ENCODE measurements around the gene SF3B2. TPM values are rescaled to one million over a fixed set of nuclear protein-coding genes. Genes with fewer than 3 reads are reported as not detected.
A peak's percentile ranks its signal among the peaks of the same experiment; 100 is the strongest.
"Not testable (repeated sequence)": the region's sequence is repeated elsewhere in the genome, so short reads cannot be mapped to it uniquely, and the experiment has no call there.

Gene SF3B2
- total RNA-seq, 3 donors from 2014 or later = 368 to 384 (median 376) TPM

DNA sequence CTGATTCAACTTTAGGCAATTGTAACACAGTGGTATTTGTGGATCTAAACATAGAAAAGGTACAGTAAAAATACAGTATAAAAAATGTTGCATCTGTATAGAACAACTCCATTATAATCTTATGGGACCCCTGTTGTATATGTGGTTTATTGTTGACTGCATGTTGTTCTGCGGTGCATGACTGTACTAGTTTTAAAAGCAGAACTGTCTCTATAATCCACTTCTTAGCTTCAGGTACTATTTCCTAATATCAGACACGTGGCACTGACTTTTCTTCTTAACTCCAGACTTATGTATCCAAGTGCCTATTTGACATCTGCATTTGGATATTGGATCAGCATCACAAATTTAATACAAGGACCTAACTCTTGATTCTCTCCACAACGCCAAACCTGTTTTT is 59.0 kb downstream of the SF3B2 start:
- Mint-ChIP-seq H3K27me3 (ENCODE audit: low read depth) (no peaks in the 10 kb centered on the region), H3K36me3 (ENCODE audit: insufficient read depth) (peaks cover 11% of the 10 kb centered on the region), H3K4me1 (ENCODE audit: low read depth) (peaks cover 90% of the 10 kb centered on the region), H3K4me3 (no peak overlapping the region), H3K9me3 (no peaks in the 10 kb centered on the region)
- DNase-seq (no peak), ATAC-seq (no peak)

DNA sequence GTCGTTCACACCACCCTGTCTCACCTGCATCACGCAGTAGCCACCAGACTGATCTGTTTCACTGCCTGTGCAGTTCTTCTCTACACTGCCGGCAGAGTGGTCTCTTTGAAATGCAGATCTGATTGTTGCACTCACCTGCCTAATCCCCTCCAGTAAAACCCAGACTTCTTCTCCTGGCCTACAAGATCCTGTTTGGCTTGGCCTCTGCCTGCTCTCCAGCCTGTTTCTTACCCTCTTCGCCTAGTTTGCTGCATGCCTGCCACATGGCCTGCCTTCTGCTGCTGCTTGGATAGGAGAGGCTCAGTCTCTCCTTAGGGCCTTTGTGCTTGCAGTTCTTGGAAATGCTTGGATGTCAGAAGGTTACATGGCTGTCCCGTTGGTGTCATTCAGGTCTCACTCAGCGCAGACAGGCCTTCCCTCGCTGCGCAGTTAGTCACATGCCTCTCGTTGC is 59.9 kb downstream of the SF3B2 start:
- H3K4me3 Mint-ChIP-seq = no peak overlapping the region
- peaks cover 9% of the 10 kb centered on the region for H3K36me3 Mint-ChIP-seq (ENCODE audit: insufficient read depth)
- H3K9me3 Mint-ChIP-seq = no peaks in the 10 kb centered on the region
- peaks cover 94% of the 10 kb centered on the region for H3K4me1 Mint-ChIP-seq (ENCODE audit: low read depth)
- DNase-seq (no peak), ATAC-seq (no peak)
- H3K27me3 Mint-ChIP-seq (ENCODE audit: low read depth) = no peaks in the 10 kb centered on the region

- ATAC-seq (no peak), DNase-seq (no peak)
- H3K4me3 Mint-ChIP-seq = peak overlapping the region; percentile 56
Measured at GRCh38 chr11:66112601-66113499, 60.7 kb downstream of the SF3B2 start.

DNA sequence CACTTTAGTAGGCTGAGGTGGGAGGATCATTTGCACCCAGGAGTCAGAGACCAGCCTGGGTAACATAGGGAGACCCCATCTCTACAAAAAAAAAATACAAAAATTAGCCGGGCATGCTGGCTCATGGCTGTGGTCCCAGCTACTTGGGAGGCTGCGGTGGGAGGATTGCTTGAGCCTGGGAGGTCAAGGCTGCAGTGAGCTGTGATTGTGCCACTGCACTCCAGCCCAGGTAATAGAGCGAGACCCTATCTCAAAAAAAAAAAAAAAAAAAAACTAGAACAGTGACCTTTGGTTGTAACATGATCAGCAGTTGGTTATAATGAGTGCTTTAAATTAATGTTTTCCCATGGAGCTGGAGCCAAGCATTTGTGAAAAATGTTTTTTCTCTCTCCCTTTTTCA is 62.8 kb downstream of the SF3B2 start:
- H3K36me3 Mint-ChIP-seq (ENCODE audit: insufficient read depth); ATAC-seq; H3K9me3 Mint-ChIP-seq; H3K27me3 Mint-ChIP-seq (ENCODE audit: low read depth); DNase-seq: not testable (repeated sequence)
- Mint-ChIP-seq H3K4me1 (ENCODE audit: low read depth) (peaks cover 92% of the 10 kb centered on the region), H3K4me3 (peak overlapping the region; percentile 66)

More at GRCh38 chr11:66112601-66113499, 60.7 kb downstream of the SF3B2 start:
- H3K4me1 Mint-ChIP-seq (ENCODE audit: low read depth) = peaks cover 94% of the 10 kb centered on the region
- H3K9me3 Mint-ChIP-seq = no peaks in the 10 kb centered on the region
- peaks cover 3% of the 10 kb centered on the region for H3K36me3 Mint-ChIP-seq (ENCODE audit: insufficient read depth)
- no peaks in the 10 kb centered on the region for H3K27me3 Mint-ChIP-seq (ENCODE audit: low read depth)

GRCh38 chr11:66115638-66116301 is 63.6 kb downstream of the SF3B2 start:
- Mint-ChIP-seq H3K4me1 (ENCODE audit: low read depth) (peaks cover 89% of the 10 kb centered on the region), H3K4me3 (peak overlapping the region; percentile 66), H3K9me3 (no peaks in the 10 kb centered on the region), H3K27me3 (ENCODE audit: low read depth) (no peaks in the 10 kb centered on the region), H3K36me3 (ENCODE audit: insufficient read depth) (peaks cover 3% of the 10 kb centered on the region)
- ATAC-seq (peak; percentile 55 to 61), DNase-seq (no peak)

DNA sequence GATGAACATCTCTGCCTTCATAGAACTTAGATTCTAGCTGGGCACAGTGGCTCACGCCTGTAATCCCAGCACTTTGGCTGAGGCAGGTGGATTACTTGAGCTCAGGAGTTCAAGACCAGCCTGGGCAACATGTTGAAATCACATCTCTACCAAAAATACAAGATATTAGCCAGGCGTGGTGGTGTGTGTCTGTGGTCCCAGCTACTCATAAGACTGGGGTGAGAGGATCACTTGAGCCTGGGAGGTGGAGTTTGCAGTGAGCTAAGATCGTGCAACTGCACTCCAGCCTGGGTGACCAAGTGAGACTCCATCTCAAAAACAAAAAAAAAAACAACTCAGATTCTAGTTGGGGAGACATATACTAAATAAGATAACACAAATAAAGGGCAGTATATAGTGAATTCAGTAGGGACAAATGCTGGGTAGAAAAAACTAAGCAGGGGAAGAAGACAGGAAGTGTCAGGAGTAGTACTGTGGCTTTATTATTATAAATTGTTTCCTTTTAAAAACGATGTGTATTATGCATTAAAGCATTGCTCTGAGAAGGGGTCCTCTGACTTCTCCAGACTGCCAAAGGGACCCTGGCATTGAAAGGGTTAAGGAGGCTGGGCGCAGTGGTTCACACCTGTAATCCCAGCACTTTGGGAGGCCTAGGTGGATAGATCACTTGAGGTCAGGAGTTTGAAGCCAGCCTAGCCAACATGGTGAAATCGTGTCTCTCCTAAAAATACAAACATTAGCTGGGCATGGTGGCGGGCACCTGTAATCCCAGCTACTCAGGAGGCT is 64.6 kb downstream of the SF3B2 start:
- no peaks in the 10 kb centered on the region for H3K27me3 Mint-ChIP-seq (ENCODE audit: low read depth)
- ATAC-seq (no peak), DNase-seq (no peak)
- peaks cover 89% of the 10 kb centered on the region for H3K4me1 Mint-ChIP-seq (ENCODE audit: low read depth)
- H3K4me3 Mint-ChIP-seq = peak overlapping the region; percentile 66
- no peaks in the 10 kb centered on the region for H3K9me3 Mint-ChIP-seq
- peaks cover 3% of the 10 kb centered on the region for H3K36me3 Mint-ChIP-seq (ENCODE audit: insufficient read depth)

DNA sequence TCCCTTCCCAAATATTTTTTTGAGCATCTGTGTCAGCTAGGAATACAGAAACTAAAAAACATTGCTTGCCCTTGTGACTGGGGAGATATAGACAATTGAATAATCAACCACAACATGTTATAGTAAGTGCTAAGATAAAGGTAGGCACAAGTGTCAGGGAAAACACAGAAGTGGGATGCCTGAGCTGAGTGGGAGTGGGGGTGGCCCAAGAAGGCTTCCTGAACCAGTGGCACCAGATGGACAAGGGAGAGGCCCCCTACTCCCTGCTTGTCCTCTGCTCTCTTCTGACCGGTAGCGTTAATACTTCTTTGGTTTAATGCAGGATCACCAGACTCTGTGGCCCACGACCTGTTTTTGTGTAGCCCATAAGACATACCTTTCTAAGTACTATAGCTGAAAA is 66.7 kb downstream of the SF3B2 start:
- Mint-ChIP-seq H3K36me3 (ENCODE audit: insufficient read depth) (no peaks in the 10 kb centered on the region), H3K27me3 (ENCODE audit: low read depth) (no peaks in the 10 kb centered on the region), H3K4me1 (ENCODE audit: low read depth) (peaks cover 78% of the 10 kb centered on the region), H3K4me3 (no peak overlapping the region), H3K9me3 (no peaks in the 10 kb centered on the region)
- ATAC-seq = no peak
- DNase-seq = no peak

Other genes starting within 250 kb of the SF3B2 start
- 1 to 10 TPM in 1 of 3 donors, under 1 TPM in 2; 0.52 to 1.4 (median 0.56) TPM for gene SNX32, start 218.4 kb upstream of the SF3B2 start, total RNA-seq
- 1,000 to 10,000 TPM in 1 of 3 donors, 100 to 1,000 TPM in 2; 944 to 1,135 (median 977) TPM for gene CFL1, start 194.2 kb upstream of the SF3B2 start, total RNA-seq
- 10 to 100 TPM; 60.8 to 72.9 (median 60.8) TPM for gene MUS81, start 191.9 kb upstream of the SF3B2 start, total RNA-seq
- 1 to 10 TPM; 1.0 to 2.9 (median 2.0) TPM for gene EFEMP2, start 179.6 kb upstream of the SF3B2 start, total RNA-seq
- 10 to 100 TPM in 2 of 3 donors, 1 to 10 TPM in 1; 8.4 to 12.3 (median 11.2) TPM for gene CTSW, start 172.5 kb upstream of the SF3B2 start, total RNA-seq
- 10 to 100 TPM; 72.8 to 86.1 (median 83.9) TPM for gene FIBP, start 163.9 kb upstream of the SF3B2 start, total RNA-seq
- 100 to 1,000 TPM in 1 of 3 donors, 10 to 100 TPM in 2; 77.8 to 116 (median 95.6) TPM for gene CCDC85B, start 161.7 kb upstream of the SF3B2 start, total RNA-seq
- gene FOSL1, start 152.0 kb upstream of the SF3B2 start, total RNA-seq = 10 to 100 TPM; 75.6 to 77.2 (median 76.9) TPM
- gene C11orf68, start 133.3 kb upstream of the SF3B2 start, total RNA-seq = 10 to 100 TPM; 13.9 to 15.4 (median 14.0) TPM
- 100 to 1,000 TPM in 2 of 3 donors, 10 to 100 TPM in 1; 96.1 to 118 (median 106) TPM for gene DRAP1, start 132.9 kb upstream of the SF3B2 start, total RNA-seq
- not detected for gene TSGA10IP, start 106.9 kb upstream of the SF3B2 start, total RNA-seq
- gene SART1, start 90.6 kb upstream of the SF3B2 start, total RNA-seq = 100 to 1,000 TPM in 2 of 3 donors, 10 to 100 TPM in 1; 90.8 to 105 (median 100) TPM
- 10 to 100 TPM; 71.4 to 76.9 (median 76.0) TPM for gene EIF1AD, start 50.2 kb upstream of the SF3B2 start, total RNA-seq
- gene BANF1, start 49.9 kb upstream of the SF3B2 start, total RNA-seq = 100 to 1,000 TPM; 286 to 337 (median 326) TPM
- gene CST6, start 40.4 kb upstream of the SF3B2 start, total RNA-seq = 1 to 10 TPM in 1 of 3 donors, under 1 TPM in 2; 0.38 to 1.0 (median 0.45) TPM
- gene CATSPER1, start 25.9 kb upstream of the SF3B2 start, total RNA-seq = not detected
- not detected for gene GAL3ST3, start 3.2 kb upstream of the SF3B2 start, total RNA-seq
- 10 to 100 TPM; 43.4 to 46.3 (median 44.8) TPM for gene PACS1, start 17.9 kb downstream of the SF3B2 start, total RNA-seq
- gene KLC2, start 205.3 kb downstream of the SF3B2 start, total RNA-seq = 10 to 100 TPM; 86.3 to 92.2 (median 89.2) TPM
- 100 to 1,000 TPM; 118 to 125 (median 120) TPM for gene RAB1B, start 216.3 kb downstream of the SF3B2 start, total RNA-seq
- gene CNIH2, start 225.8 kb downstream of the SF3B2 start, total RNA-seq = 1 to 10 TPM; 1.4 to 1.8 (median 1.7) TPM
- gene YIF1A, start 236.8 kb downstream of the SF3B2 start, total RNA-seq = 100 to 1,000 TPM; 154 to 170 (median 159) TPM
- gene TMEM151A, start 239.5 kb downstream of the SF3B2 start, total RNA-seq = under 1 TPM in 1 of 3 donors, not detected in 2; 0.11 TPM

Data from activated T-cell treated with anti-CD3 and anti-CD28 coated beads, Interleukin-2, amount 50 U/mL, for 4 hours (primary cell).